SKM-1 (cell line): ENCODE measurements around the gene NLRP9.

Experiments
- DNase-seq: peaks from one replicate; lab custom pipeline; 2025; ENCODE audit not compliant: unreplicated experiment; lab: John Stamatoyannopoulos, UW

Gene NLRP9

GRCh38 chr19:55704494-55705245 lies 33.5 kb downstream of the NLRP9 start:
- no peak for DNase-seq

DNA sequence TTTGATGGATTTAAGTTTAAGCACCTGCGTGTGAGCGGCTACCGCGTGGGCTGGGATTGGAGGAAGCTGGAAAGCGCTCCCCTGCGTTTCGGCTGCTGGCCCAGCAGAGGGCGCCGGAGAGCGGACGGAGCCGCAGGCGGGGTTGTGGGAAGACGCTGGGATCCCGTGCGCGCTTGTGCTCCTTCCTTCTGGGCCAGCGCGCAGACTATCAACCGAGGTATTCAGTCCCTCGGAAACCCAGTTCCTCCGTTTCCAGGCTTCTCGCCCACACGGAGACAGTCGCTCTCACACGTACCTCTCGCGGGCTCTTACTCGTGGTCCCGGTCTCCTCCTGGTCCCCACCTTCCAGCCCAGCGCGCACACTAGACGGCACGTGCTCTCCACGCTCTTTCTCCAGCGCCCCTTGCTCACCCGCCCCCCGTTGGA lies 34.4 kb downstream of the NLRP9 start:
- DNase-seq = no peak

DNA sequence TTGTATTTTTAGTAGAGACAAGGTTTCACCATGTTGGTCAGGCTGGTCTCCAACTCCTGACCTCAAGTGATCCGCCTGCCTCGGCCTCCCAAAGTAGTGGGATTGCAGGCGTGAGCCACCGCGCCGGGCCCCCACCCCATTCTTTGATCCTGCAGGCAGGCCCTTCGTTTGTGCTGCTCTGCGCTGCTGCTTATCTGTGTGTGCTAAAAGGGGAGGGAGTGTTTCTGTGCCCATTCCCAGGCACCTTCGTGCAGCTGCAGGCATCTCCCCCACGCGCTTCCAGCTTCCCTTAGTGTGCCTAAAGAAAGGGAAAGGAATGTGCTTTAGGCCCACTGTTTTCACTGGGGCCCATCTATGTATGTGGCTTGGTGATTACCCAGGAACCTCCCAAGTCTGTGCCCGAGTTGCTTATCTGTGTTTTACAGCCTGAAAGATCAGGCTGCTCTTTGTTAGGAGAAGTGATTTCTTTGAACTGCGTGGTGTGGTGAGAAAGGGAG lies 36.0 kb downstream of the NLRP9 start:
- no peak for DNase-seq

- no peak for DNase-seq
These were observed 37.4 kb downstream of the NLRP9 start for GRCh38 chr19:55700813-55701212.

GRCh38 chr19:55699221-55699620 lies 39.0 kb downstream of the NLRP9 start:
- DNase-seq = no peak

- DNase-seq = no peak
These were observed 39.9 kb downstream of the NLRP9 start for GRCh38 chr19:55698256-55698655.

GRCh38 chr19:55697698-55698097 lies 40.5 kb downstream of the NLRP9 start:
- no peak for DNase-seq

DNA sequence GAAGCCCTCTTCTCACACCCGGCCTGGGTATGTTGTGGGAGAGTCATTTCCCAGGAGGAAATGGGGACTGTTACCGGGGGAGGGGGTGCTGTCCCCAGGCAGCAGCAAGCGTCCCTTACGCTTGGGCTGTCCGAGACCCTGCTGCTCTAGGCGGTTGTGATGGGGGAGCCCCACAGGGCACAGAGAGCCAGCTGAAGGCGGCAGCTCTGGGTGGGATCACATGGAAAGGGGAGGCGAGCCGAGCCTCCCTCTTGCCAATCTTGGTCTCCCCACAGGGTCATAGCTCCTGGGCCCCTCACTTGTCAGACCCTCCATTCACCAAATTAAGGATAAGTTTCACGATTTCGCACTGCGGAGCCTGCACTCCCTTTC lies 41.1 kb downstream of the NLRP9 start:
- DNase-seq = no peak

- DNase-seq = no peak
These were observed 41.7 kb downstream of the NLRP9 start for GRCh38 chr19:55696301-55697068.

DNA sequence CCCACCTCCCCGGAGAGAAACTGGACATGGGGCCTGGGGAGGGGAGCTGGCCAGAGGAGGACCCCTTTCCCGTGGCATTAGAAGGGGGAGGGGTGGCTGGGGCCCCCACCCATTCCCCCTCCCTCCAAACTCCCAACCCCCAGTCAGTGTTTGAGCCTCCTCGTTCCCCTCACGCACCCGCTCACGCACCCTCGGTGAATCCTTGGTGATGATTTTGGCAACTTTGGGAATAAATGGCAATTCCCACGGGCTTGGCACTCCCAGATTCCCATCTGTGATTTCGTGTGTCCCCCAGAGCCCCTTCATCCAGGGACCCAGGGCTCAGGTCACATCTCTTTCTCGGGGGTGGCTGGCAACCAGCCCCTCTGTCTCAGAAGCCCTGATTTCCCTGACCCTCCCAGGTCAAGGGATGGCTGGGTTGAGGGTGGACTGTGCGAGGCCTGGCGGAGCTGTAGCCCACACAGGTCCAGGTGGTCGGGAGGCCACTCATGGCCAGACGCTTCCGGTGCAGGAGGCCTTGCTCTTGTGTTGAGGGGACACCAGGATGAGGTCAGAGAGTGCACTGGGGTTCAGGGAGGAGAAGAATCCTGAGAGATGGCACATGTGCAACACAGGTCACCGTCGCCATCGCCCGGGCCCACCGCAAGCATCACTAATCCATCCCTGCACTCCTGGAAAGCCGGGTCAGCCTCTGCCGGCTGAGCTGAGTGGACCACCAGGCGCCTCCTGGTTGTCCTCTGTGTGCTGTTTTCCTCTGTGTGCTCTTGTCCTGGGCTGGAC lies 42.5 kb downstream of the NLRP9 start:
- DNase-seq = no peak

- no peak for DNase-seq
These were observed 43.3 kb downstream of the NLRP9 start for GRCh38 chr19:55694656-55695491.

DNA sequence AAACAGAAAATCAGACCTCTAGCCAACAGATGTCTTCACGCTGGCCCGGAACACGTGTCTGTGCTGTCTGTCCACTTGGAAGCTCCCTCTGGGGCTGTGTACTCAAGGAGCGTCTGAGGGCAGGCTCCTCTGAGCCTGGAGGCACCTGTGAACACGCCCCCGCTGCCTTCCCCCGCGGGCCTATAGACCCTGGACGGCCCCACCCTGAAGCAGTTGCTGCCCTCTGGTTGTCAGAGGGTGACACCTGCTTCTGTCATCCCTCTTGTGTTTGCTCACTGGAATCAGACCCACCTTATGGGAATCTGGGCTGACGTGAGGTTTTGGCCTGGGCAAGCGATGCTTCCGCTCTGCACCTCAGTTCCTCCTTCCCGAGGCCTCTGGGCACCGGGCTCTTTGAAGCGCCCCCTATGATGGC lies 44.0 kb downstream of the NLRP9 start:
- DNase-seq = no peak

DNA sequence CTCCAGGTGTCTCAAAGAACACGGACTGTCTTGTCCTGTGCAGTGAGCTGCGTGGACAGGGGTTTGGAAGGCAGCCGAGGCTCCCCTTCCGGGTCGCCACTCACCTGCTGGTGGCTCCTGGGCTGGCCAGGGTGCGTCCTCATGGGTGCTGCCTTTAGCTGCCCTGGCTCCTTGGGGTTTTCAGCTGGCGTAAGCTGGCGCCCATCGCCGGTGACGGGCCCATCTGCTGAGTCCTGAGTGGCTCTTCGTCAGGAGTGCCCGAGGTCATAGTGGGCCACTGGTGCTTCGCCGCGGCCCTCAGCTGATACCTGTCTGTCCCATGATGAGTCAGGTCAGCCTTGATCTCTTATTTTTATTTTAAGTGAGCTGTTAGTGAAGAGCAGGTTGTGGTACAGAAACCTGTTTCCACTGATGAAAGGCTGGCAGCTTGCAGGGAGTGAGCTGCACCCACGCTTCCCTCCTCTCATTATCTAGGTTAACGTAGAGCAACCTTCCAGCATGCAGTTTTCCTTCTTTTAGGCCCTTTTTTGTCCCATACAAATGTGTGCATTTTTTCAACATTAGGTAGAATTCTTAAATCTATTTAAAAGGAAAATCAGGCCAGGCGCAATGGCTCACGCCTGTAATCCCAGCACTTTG lies 44.7 kb downstream of the NLRP9 start:
- DNase-seq = no peak

DNA sequence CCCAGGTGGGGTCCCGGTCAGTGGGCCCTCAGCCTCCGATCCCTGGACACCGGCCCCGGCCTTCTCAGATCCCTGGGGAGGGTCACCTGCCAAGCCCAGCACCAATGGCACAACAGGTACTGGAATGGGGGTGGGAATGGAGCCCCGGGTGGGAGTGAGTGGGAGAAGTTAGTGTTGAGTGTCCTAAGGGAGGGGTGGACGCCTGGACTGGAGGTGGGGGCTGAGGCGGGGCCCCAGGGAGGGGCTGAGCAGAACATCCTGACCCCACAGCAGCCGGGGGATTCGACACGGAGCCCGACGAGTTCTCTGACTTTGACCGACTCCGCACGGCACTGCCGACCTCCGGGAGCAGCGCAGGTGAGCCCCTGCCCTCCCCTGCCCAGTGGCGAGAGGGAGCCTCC lies 45.5 kb downstream of the NLRP9 start:
- no peak for DNase-seq

DNA sequence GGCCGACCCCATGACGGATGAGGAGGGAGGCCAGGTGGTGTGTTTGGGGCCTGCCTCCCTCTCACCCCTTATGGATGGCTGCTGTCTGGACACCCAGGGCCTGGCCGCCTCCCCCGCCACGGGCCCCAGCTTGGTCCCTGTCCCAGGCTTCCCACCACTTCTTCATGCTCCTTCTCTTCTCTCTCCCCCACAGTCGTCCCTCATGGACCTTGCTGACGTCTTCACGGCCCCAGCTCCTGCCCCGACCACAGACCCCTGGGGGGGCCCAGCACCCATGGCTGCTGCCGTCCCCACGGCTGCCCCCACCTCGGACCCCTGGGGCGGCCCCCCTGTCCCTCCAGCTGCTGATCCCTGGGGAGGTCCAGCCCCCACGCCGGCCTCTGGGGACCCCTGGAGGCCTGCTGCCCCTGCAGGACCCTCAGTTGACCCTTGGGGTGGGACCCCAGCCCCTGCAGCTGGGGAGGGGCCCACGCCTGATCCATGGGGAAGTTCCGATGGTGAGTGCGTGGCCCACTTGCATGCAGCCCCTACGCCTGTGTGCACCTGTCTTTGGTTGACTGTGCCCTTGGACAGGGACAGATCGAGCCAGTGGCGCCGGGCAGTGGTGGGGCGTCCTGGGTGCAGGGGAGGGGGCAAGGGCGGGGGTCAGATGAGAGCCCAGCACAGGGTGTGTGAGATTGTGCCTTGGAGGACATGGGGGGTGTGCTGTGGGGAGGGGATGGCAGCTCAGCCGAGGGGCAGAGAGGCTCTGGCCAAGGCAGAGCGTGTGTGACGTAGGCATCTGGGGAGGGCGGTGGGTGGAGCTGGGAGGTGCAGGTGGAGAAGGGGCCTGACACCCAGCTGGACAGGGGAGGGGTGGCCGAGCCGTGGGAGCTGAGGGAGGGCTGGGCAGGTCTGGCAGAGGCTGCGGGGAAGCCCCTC lies 46.4 kb downstream of the NLRP9 start:
- no peak for DNase-seq

- DNase-seq = no peak
These were observed 47.2 kb downstream of the NLRP9 start for GRCh38 chr19:55690769-55691545.

GRCh38 chr19:55690109-55690768 lies 48.0 kb downstream of the NLRP9 start:
- no peak for DNase-seq
